ENCODE measurements around the gene GPNMB.

DNA sequence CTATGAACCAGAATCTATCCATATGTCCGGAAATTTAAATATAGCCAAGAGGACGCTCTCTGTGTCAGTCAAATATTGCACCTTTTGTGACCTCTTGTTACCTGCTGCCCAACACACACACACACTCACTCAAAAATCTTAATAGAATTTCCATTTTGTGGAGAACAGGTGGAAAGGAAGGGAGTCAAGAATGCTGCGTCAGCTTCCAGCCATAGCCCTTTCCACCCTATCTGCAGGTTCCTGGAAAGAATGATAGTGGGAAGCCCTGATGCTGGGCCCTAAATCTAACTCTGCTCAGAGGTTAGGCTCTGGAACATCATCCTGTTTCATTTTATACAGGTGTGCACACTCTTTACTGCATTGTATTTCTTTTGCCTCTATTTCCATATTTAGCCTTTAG, 9.6 kb upstream of the GPNMB start:
- TF ChIP-seq, protein P1, sequence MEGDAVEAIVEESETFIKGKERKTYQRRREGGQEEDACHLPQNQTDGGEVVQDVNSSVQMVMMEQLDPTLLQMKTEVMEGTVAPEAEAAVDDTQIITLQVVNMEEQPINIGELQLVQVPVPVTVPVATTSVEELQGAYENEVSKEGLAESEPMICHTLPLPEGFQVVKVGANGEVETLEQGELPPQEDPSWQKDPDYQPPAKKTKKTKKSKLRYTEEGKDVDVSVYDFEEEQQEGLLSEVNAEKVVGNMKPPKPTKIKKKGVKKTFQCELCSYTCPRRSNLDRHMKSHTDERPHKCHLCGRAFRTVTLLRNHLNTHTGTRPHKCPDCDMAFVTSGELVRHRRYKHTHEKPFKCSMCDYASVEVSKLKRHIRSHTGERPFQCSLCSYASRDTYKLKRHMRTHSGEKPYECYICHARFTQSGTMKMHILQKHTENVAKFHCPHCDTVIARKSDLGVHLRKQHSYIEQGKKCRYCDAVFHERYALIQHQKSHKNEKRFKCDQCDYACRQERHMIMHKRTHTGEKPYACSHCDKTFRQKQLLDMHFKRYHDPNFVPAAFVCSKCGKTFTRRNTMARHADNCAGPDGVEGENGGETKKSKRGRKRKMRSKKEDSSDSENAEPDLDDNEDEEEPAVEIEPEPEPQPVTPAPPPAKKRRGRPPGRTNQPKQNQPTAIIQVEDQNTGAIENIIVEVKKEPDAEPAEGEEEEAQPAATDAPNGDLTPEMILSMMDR (IDR thresholded peaks at IDR 0.05; ENCODE audit: low read depth, low read length, poor library complexity, severe bottlenecking) = no peak
- TF ChIP-seq EZH2phosphoT487 (IDR thresholded peaks at IDR 0.05; ENCODE audit: borderline replicate concordance, low read length) = no peak

Data from DOHH2 (cell line).